HG03521 (cell line): ENCODE results near the gene ERVFRD-1.

ENCODE experiments used
- ATAC-seq: cut with Tn5 transposase; IDR thresholded peaks from one replicate; pipeline ENCODE4 v1.9.1; 2021; ENCODE audit warnings: mild to moderate bottlenecking, moderate library complexity; ENCODE audit not compliant: unreplicated experiment

Gene ERVFRD-1

GRCh38 chr6:11055127-11055627 is 56.3 kb downstream of the ERVFRD-1 start:
- ATAC-seq: no peak

- ATAC-seq: no peak
Observed at GRCh38 chr6:11054722-11055121, 56.8 kb downstream of the ERVFRD-1 start.

GRCh38 chr6:11053307-11053706 is 58.2 kb downstream of the ERVFRD-1 start:
- no peak for ATAC-seq
